Hepatocyte (in vitro differentiated cells): ENCODE data around the gene C4orf50.

Experiments
- CTCF ChIP-seq: fragments of 200-600 bp; sonication (generic); IDR thresholded peaks from 2 replicates; pipeline ENCODE4 v1.5.1; 2016; ENCODE audit warnings: antibody characterized with exemption, mild to moderate bottlenecking; ENCODE audit not compliant: poor library complexity
- EZH2 ChIP-seq: fragments of 200-600 bp; sonication (generic); IDR thresholded peaks from 2 replicates; pipeline ENCODE4 v1.6.1; 2016; ENCODE audit warnings: antibody characterized with exemption, mild to moderate bottlenecking, borderline replicate concordance
- EZH2phosphoT487 ChIP-seq: fragments of 200-600 bp; sonication (generic); IDR thresholded peaks from one replicate; pipeline ENCODE4 v1.6.1; 2018; ENCODE audit warnings: antibody characterized with exemption, mild to moderate bottlenecking, low read depth, moderate library complexity; ENCODE audit not compliant: unreplicated experiment, severe bottlenecking

- TF ChIP-seq CTCF (no peak), EZH2 (no peak), EZH2phosphoT487 (no peak)
Measured at GRCh38 chr4:6050551-6050950, 32.3 kb upstream of the C4orf50 start.
